ENCODE measurements around the gene BBLN.

BBLN gene

GRCh38 chr9:128211186-128211980 is 51.3 kb downstream of the BBLN start:
- DNase-seq, result no peak

- no peak for DNase-seq
These were observed 51.9 kb downstream of the BBLN start for GRCh38 chr9:128211981-128212281.

Measured in amygdala (tissue), 56 donors.